CD14-positive monocyte (primary cell): Measurements from ENCODE around the gene RFX2. TPM values are rescaled to one million over a fixed set of nuclear protein-coding genes. Genes with fewer than 3 reads are reported as not detected.

Experiments used
- DNase-seq, 3 donors: peaks; one replicate each; pipeline ENCODE4 v3.0.0-alpha.2; 2011 to 2022
- H2AFZ ChIP-seq: 2 replicates; pipeline ENCODE4 v1.6.0; 2012; ENCODE audit warnings: mild to moderate bottlenecking, low read depth, low read length, inconsistent platforms; ENCODE audit not compliant: insufficient read depth, poor library complexity, severe bottlenecking
- H3K27ac ChIP-seq, 2 donors: 1 replicate in 1 of 2; 2 replicates in 1 of 2; pipeline ENCODE4 v1.5.1; 2012 to 2013; ENCODE audit warnings: low read length in 2 of 2, control low read depth in 1 of 2, inconsistent platforms in 1 of 2, low read depth in 1 of 2, mild to moderate bottlenecking in 1 of 2
- H3K27me3 ChIP-seq, 2 donors: one replicate each; pipeline versions ENCODE4 v1.6.0 to v1.6.1; 2011 to 2013; ENCODE audit warnings: low read length in 2 of 2; ENCODE audit not compliant: control insufficient read depth in 2 of 2, insufficient read depth in 2 of 2
- H3K36me3 ChIP-seq, 2 donors: replicated peaks in 1 of 2; 1 replicate in 1 of 2; 2 replicates in 1 of 2; pipeline versions ENCODE4 v1.5.1 to v1.6.1; 2012 to 2013; ENCODE audit warnings: low read length in 2 of 2, control low read depth in 1 of 2, inconsistent platforms in 1 of 2, mild to moderate bottlenecking in 1 of 2; ENCODE audit not compliant: insufficient read depth in 2 of 2, control insufficient read depth in 1 of 2
- H3K4me1 ChIP-seq, 2 donors: 1 replicate in 1 of 2; 2 replicates in 1 of 2; pipeline versions ENCODE4 v1.5.1 to v1.6.1; 2012 to 2013; ENCODE audit warnings: low read length in 2 of 2, control low read depth in 1 of 2, inconsistent platforms in 1 of 2, mild to moderate bottlenecking in 1 of 2, moderate library complexity in 1 of 2; ENCODE audit not compliant: insufficient read depth in 2 of 2, control insufficient read depth in 1 of 2
- H3K4me2 ChIP-seq: replicated peaks from 2 replicates; pipeline ENCODE3; 2012; ENCODE audit warnings: low read length, moderate library complexity, mild to moderate bottlenecking; ENCODE audit not compliant: poor library complexity, severe bottlenecking; ENCODE audit errors: extremely low read depth
- H3K4me3 ChIP-seq, 3 experiments: fragments of 200-600 bp in 1 of 3; sonication (generic) in 1 of 3; replicated peaks in 1 of 3; 1 replicate in 2 of 3; 2 replicates in 1 of 3; pipeline ENCODE4 v1.5.1; 2011 to 2013; ENCODE audit warnings: low read length in 3 of 3, mild to moderate bottlenecking in 3 of 3, control low read depth in 2 of 3, low read depth in 2 of 3, inconsistent platforms in 1 of 3, moderate library complexity in 1 of 3
- H3K79me2 ChIP-seq: 2 replicates; pipeline ENCODE4 v1.6.0; 2012; ENCODE audit warnings: mild to moderate bottlenecking, control low read depth, inconsistent platforms, low read length, moderate library complexity; ENCODE audit not compliant: insufficient read depth
- H3K9ac ChIP-seq: 2 replicates; pipeline ENCODE4 v1.6.0; 2017; ENCODE audit warnings: low read length, mild to moderate bottlenecking; ENCODE audit not compliant: insufficient read depth, poor library complexity, severe bottlenecking
- H3K9me3 ChIP-seq, 2 donors: replicated peaks in 1 of 2; 1 replicate in 1 of 2; 2 replicates in 1 of 2; pipeline versions ENCODE4 v1.5.1 to v1.6.1; 2012 to 2013; ENCODE audit warnings: low read length in 2 of 2, control low read depth in 1 of 2; ENCODE audit not compliant: control insufficient read depth in 1 of 2, insufficient read depth in 1 of 2
- H4K20me1 ChIP-seq: 2 replicates; pipeline ENCODE4 v1.6.0; 2012; ENCODE audit warnings: mild to moderate bottlenecking, low read length, control low read depth, moderate library complexity; ENCODE audit not compliant: insufficient read depth
- H3K27ac Mint-ChIP-seq, 7 donors: one replicate each; pipeline ENCODE4 v1.8.0; 2020; ENCODE audit warnings: mild to moderate bottlenecking in 7 of 7, mixed read lengths in 7 of 7, moderate library complexity in 6 of 7, inconsistent platforms in 2 of 7
- H3K27me3 Mint-ChIP-seq, 3 donors: one replicate each; pipeline ENCODE4 v1.8.0; 2021 to 2022; ENCODE audit warnings: low read depth in 3 of 3, mild to moderate bottlenecking in 3 of 3, mixed read lengths in 3 of 3, moderate library complexity in 3 of 3, inconsistent platforms in 1 of 3
- H3K36me3 Mint-ChIP-seq, 2 donors: one replicate each; pipeline ENCODE4 v1.8.0; 2020; ENCODE audit warnings: mixed read lengths in 2 of 2, inconsistent platforms in 1 of 2, mild to moderate bottlenecking in 1 of 2
- H3K4me1 Mint-ChIP-seq: one replicate; pipeline ENCODE4 v1.8.0; 2020; ENCODE audit warnings: mild to moderate bottlenecking, mixed read lengths
- H3K4me3 Mint-ChIP-seq, 2 donors: one replicate each; pipeline ENCODE4 v1.8.0; 2020; ENCODE audit warnings: mild to moderate bottlenecking in 2 of 2, mixed read lengths in 2 of 2, moderate library complexity in 1 of 2
- H3K9me3 Mint-ChIP-seq, 7 donors: one replicate each; pipeline ENCODE4 v1.8.0; 2020 to 2022; ENCODE audit warnings: mixed read lengths in 7 of 7, mild to moderate bottlenecking in 6 of 7, moderate library complexity in 6 of 7, inconsistent platforms in 2 of 7
- CTCF ChIP-seq: fragments of 200-600 bp; IDR thresholded peaks from one replicate; pipeline ENCODE4 v1.8.0; 2022; ENCODE audit warnings: antibody characterized with exemption, mild to moderate bottlenecking
- WGBS: methylation state at CpG from one replicate; pipeline ENCODE4 v1.1.5; 2013; ENCODE audit warnings: missing lambda C conversion rate; ENCODE audit not compliant: insufficient coverage; 5-methylcytosine and 5-hydroxymethylcytosine counted together
- intact Hi-C, 2 donors: fragments of 100-400 bp; cut with micrococcal nuclease; formaldehyde crosslinking; loops; one replicate each; pipeline versions ENCODE4 v1.15.0 to v1.15.1; 2023
- polyA plus RNA-seq, 3 donors: library from polyadenylated mRNA; depleted of rRNA in 1 of 3; unstranded in 2 of 3; stranded (reverse) in 1 of 3; fragments of 300-500 nt in 2 of 3; fragments of >200 nt in 1 of 3; fragmentation: Illumina TruSeq in 2 of 3; gene quantifications; 1 replicate in 2 of 3; 2 replicates in 1 of 3; pipeline ENCODE4 v1.2.3, GENCODE V29; 2012 to 2021

RFX2 gene
- polyA plus RNA-seq, 3 donors: 5.7 to 12.9 (median 8.7) TPM

- H3K9me3 ChIP-seq: no peaks in the 10 kb centered on the region
- H2AFZ ChIP-seq: no peak overlapping the region
- no peak overlapping the region for H3K4me2 ChIP-seq
- H3K36me3 Mint-ChIP-seq: peaks cover 13 to 28% of the 10 kb centered on the region in 2 donors
- intact Hi-C loops: no loop called here
- peaks cover 2% of the 10 kb centered on the region for H3K4me1 Mint-ChIP-seq
- no peaks in the 10 kb centered on the region for H3K36me3 ChIP-seq
- no peak overlapping the region for H3K9ac ChIP-seq
- no peaks in the 10 kb centered on the region for H3K27me3 ChIP-seq
- 78% methylated on average over 29 of the region's 30 CpGs for WGBS
- no peaks in the 10 kb centered on the region for H4K20me1 ChIP-seq
- H3K4me1 ChIP-seq: no peaks in the 10 kb centered on the region
- H3K4me3 ChIP-seq: no peak overlapping the region
- H3K4me3 Mint-ChIP-seq: no peak overlapping the region
- no peak overlapping the region for H3K27ac ChIP-seq
- peaks cover 0 to 2% (median 0%) of the 10 kb centered on the region in 7 donors for H3K9me3 Mint-ChIP-seq
- no peaks in the 10 kb centered on the region for H3K79me2 ChIP-seq
- H3K27ac Mint-ChIP-seq: peak overlapping the region in 1 of 7 donors; percentile 36
- no peak for DNase-seq
- no peak for TF ChIP-seq CTCF
- peaks cover 0 to 2% (median 0%) of the 10 kb centered on the region in 3 donors for H3K27me3 Mint-ChIP-seq
Measured at GRCh38 chr19:5993648-5994358, 116.5 kb downstream of the RFX2 start.

GRCh38 chr19:5993201-5993600, 117.1 kb downstream of the RFX2 start:
- no peak overlapping the region for H3K4me3 ChIP-seq
- DNase-seq: no peak
- 100% methylated on average over 1 of the region's 13 CpGs for WGBS
- H2AFZ ChIP-seq: no peak overlapping the region
- no peak overlapping the region for H3K9ac ChIP-seq
- intact Hi-C loops: no loop called here
- H3K4me2 ChIP-seq: no peak overlapping the region
- no peaks in the 10 kb centered on the region for H4K20me1 ChIP-seq
- no peaks in the 10 kb centered on the region for H3K4me1 ChIP-seq
- no peak for TF ChIP-seq CTCF
- Mint-ChIP-seq H3K27me3 (peaks cover 0 to 2% (median 0%) of the 10 kb centered on the region in 3 donors), H3K9me3 (peaks cover 0 to 2% (median 0%) of the 10 kb centered on the region in 7 donors), H3K4me3 (no peak overlapping the region), H3K36me3 (peaks cover 13 to 28% of the 10 kb centered on the region in 2 donors), H3K27ac (no peak overlapping the region), H3K4me1 (peaks cover 2% of the 10 kb centered on the region)
- H3K27me3 ChIP-seq: no peaks in the 10 kb centered on the region
- no peaks in the 10 kb centered on the region for H3K9me3 ChIP-seq
- no peak overlapping the region for H3K27ac ChIP-seq
- H3K36me3 ChIP-seq: no peaks in the 10 kb centered on the region
- no peaks in the 10 kb centered on the region for H3K79me2 ChIP-seq
